Measurements from ENCODE around the gene DIAPH1.

DIAPH1 gene

GRCh38 chr5:141508798-141509611 lies 109.8 kb downstream of the DIAPH1 start:
- H3K27ac Mint-ChIP-seq = no peak overlapping the region
- H3K27me3 Mint-ChIP-seq = no peaks in the 10 kb centered on the region
- H3K9me3 Mint-ChIP-seq = no peaks in the 10 kb centered on the region
- H3K36me3 Mint-ChIP-seq (ENCODE audit: low read depth) = peaks cover 5% of the 10 kb centered on the region
- no peak overlapping the region for H3K4me3 Mint-ChIP-seq
- peaks cover 36% of the 10 kb centered on the region for H3K4me1 Mint-ChIP-seq (ENCODE audit: low read depth)

- H3K36me3 Mint-ChIP-seq (ENCODE audit: low read depth) = peaks cover 5% of the 10 kb centered on the region
- no peaks in the 10 kb centered on the region for H3K27me3 Mint-ChIP-seq
- no peaks in the 10 kb centered on the region for H3K9me3 Mint-ChIP-seq
- H3K27ac Mint-ChIP-seq = no peak overlapping the region
- peaks cover 30% of the 10 kb centered on the region for H3K4me1 Mint-ChIP-seq (ENCODE audit: low read depth)
- no peak overlapping the region for H3K4me3 Mint-ChIP-seq
These were observed 110.4 kb downstream of the DIAPH1 start for GRCh38 chr5:141508440-141508797.

GRCh38 chr5:141507387-141508091 lies 111.3 kb downstream of the DIAPH1 start:
- no peak overlapping the region for H3K27ac Mint-ChIP-seq

GRCh38 chr5:141506381-141507155 lies 112.2 kb downstream of the DIAPH1 start:
- no peak overlapping the region for H3K27ac Mint-ChIP-seq

More at GRCh38 chr5:141507387-141508091, 111.3 kb downstream of the DIAPH1 start:
- Mint-ChIP-seq H3K27me3 (no peaks in the 10 kb centered on the region), H3K36me3 (ENCODE audit: low read depth) (no peaks in the 10 kb centered on the region), H3K4me1 (ENCODE audit: low read depth) (peaks cover 22% of the 10 kb centered on the region), H3K4me3 (no peak overlapping the region), H3K9me3 (no peaks in the 10 kb centered on the region)

GRCh38 chr5:141504216-141504615 lies 114.6 kb downstream of the DIAPH1 start:
- H3K36me3 Mint-ChIP-seq (ENCODE audit: low read depth) = no peaks in the 10 kb centered on the region
- no peak overlapping the region for H3K4me3 Mint-ChIP-seq
- H3K9me3 Mint-ChIP-seq = no peaks in the 10 kb centered on the region
- peaks cover 6% of the 10 kb centered on the region for H3K4me1 Mint-ChIP-seq (ENCODE audit: low read depth)
- no peaks in the 10 kb centered on the region for H3K27me3 Mint-ChIP-seq
- H3K27ac Mint-ChIP-seq = no peak overlapping the region

More at GRCh38 chr5:141506381-141507155, 112.2 kb downstream of the DIAPH1 start:
- Mint-ChIP-seq H3K9me3 (no peaks in the 10 kb centered on the region), H3K36me3 (ENCODE audit: low read depth) (no peaks in the 10 kb centered on the region), H3K4me3 (no peak overlapping the region), H3K27me3 (no peaks in the 10 kb centered on the region), H3K4me1 (ENCODE audit: low read depth) (peaks cover 16% of the 10 kb centered on the region)

GRCh38 chr5:141503681-141504080 lies 115.1 kb downstream of the DIAPH1 start:
- Mint-ChIP-seq H3K27me3 (no peaks in the 10 kb centered on the region), H3K9me3 (no peaks in the 10 kb centered on the region), H3K27ac (no peak overlapping the region), H3K36me3 (ENCODE audit: low read depth) (no peaks in the 10 kb centered on the region), H3K4me3 (no peak overlapping the region), H3K4me1 (ENCODE audit: low read depth) (peaks cover 3% of the 10 kb centered on the region)

- no peak overlapping the region for H3K27ac Mint-ChIP-seq
- H3K27me3 Mint-ChIP-seq = peaks cover 6% of the 10 kb centered on the region
- no peaks in the 10 kb centered on the region for H3K4me1 Mint-ChIP-seq (ENCODE audit: low read depth)
- H3K36me3 Mint-ChIP-seq (ENCODE audit: low read depth) = no peaks in the 10 kb centered on the region
- no peaks in the 10 kb centered on the region for H3K9me3 Mint-ChIP-seq
- H3K4me3 Mint-ChIP-seq = no peak overlapping the region
These were observed 117.0 kb downstream of the DIAPH1 start for GRCh38 chr5:141501761-141502160.

- H3K4me1 Mint-ChIP-seq (ENCODE audit: low read depth) = peaks cover 11% of the 10 kb centered on the region
- no peak overlapping the region for H3K4me3 Mint-ChIP-seq
- H3K27ac Mint-ChIP-seq = no peak overlapping the region
- H3K36me3 Mint-ChIP-seq (ENCODE audit: low read depth) = no peaks in the 10 kb centered on the region
- no peaks in the 10 kb centered on the region for H3K9me3 Mint-ChIP-seq
- peaks cover 40% of the 10 kb centered on the region for H3K27me3 Mint-ChIP-seq
These were observed 122.8 kb downstream of the DIAPH1 start for GRCh38 chr5:141496038-141496437.

- Mint-ChIP-seq H3K4me3 (no peak overlapping the region), H3K27ac (no peak overlapping the region), H3K36me3 (ENCODE audit: low read depth) (no peaks in the 10 kb centered on the region), H3K27me3 (peaks cover 46% of the 10 kb centered on the region), H3K9me3 (no peaks in the 10 kb centered on the region), H3K4me1 (ENCODE audit: low read depth) (peaks cover 11% of the 10 kb centered on the region)
These were observed 123.4 kb downstream of the DIAPH1 start for GRCh38 chr5:141495453-141495811.

- no peak overlapping the region for H3K4me3 Mint-ChIP-seq
- H3K36me3 Mint-ChIP-seq (ENCODE audit: low read depth) = no peaks in the 10 kb centered on the region
- no peak overlapping the region for H3K27ac Mint-ChIP-seq
- no peaks in the 10 kb centered on the region for H3K9me3 Mint-ChIP-seq
- H3K4me1 Mint-ChIP-seq (ENCODE audit: low read depth) = peaks cover 11% of the 10 kb centered on the region
- H3K27me3 Mint-ChIP-seq = peaks cover 52% of the 10 kb centered on the region
These were observed 123.9 kb downstream of the DIAPH1 start for GRCh38 chr5:141494761-141495452.

GRCh38 chr5:141493500-141494422 lies 125.0 kb downstream of the DIAPH1 start:
- H3K27me3 Mint-ChIP-seq = peaks cover 62% of the 10 kb centered on the region
- no peaks in the 10 kb centered on the region for H3K36me3 Mint-ChIP-seq (ENCODE audit: low read depth)
- H3K9me3 Mint-ChIP-seq = no peaks in the 10 kb centered on the region
- H3K27ac Mint-ChIP-seq = no peak overlapping the region
- H3K4me1 Mint-ChIP-seq (ENCODE audit: low read depth) = peaks cover 11% of the 10 kb centered on the region
- H3K4me3 Mint-ChIP-seq = no peak overlapping the region

GRCh38 chr5:141492168-141492885 lies 126.5 kb downstream of the DIAPH1 start:
- Mint-ChIP-seq H3K9me3 (no peaks in the 10 kb centered on the region), H3K4me3 (peak overlapping the region; percentile 71), H3K36me3 (ENCODE audit: low read depth) (no peaks in the 10 kb centered on the region), H3K4me1 (ENCODE audit: low read depth) (peaks cover 11% of the 10 kb centered on the region), H3K27me3 (peaks cover 70% of the 10 kb centered on the region), H3K27ac (no peak overlapping the region)
